CD4-positive, alpha-beta T cell treated with Interleukin-15 for 1 hour (primary cell): ENCODE results near the gene ARHGAP6.
"Not testable (repeated sequence)": the region's sequence is repeated elsewhere in the genome, so short reads cannot be mapped to it uniquely, and the experiment has no call there.

Experiments used
- DNase-seq: peaks from one replicate; pipeline ENCODE4 v3.0.0-alpha.2; 2020

ARHGAP6 gene

GRCh38 chrX:11509786-11510185 is 155.9 kb downstream of the ARHGAP6 start:
- no peak for DNase-seq

DNA sequence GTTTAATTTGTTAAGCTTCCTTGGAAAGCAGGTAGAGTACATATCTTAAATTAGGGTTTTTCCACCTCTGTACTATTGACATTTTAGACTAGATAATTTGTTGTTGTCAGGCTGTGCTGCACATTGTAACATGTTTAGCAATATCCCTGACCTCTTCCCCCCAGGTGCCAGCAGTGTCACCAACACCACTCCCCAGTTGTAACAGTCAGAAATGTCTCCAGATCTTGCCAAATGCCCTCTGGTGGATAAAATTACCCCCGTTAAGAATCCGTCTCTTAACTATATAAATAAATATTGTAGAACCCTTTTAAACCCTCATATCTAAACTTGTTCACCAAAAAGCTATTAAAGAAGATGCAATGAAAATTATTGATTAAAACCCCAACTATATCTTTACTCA is 161.5 kb downstream of the ARHGAP6 start:
- no peak for DNase-seq

DNA sequence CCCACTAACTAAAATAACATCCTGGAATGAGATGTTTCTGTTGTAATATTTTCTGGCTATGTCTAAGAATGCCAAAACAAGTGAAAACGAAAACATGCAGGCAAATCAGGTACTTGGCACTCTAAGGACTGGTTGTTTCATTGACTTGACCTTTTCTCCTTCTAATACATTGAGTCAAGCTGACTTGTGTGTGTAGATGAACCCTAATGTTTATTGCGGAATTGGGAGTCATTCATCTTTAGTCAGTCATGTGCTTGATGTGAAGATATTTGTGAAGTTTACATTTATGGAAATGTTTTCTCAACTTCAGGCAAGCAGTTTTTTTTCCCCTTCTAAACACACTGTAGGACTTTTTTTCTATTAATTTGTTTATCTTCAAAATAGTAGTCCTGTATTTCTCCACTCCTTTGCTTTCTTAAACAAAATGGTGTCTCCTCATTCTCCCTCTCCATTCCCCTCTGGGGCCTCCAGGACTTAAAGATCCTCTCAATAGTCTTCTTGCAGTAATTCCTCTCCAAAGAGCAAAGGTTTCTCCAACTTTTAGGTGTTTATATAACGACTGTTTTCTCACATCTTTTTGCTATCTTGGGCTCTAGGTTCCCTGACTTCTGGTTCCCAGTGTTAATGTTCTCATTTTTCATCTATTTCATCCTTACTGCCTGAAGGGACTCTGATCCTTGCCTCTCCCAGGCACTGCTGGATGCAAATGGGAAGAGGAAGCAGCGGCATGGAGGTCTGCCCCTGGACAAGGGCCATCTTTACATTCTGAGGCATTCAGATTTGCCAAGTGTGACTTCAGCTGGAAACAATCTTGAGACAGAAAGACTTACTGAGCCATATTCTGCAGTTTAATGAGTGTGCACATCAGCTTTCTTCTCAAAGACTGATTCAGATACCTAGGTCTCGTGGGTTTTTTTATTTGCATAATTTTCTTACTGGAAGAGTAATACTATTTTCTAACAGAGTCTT is 166.4 kb downstream of the ARHGAP6 start:
- DNase-seq = no peak

- not testable (repeated sequence) for DNase-seq
Observed at GRCh38 chrX:11491375-11491774, 174.3 kb downstream of the ARHGAP6 start.

DNA sequence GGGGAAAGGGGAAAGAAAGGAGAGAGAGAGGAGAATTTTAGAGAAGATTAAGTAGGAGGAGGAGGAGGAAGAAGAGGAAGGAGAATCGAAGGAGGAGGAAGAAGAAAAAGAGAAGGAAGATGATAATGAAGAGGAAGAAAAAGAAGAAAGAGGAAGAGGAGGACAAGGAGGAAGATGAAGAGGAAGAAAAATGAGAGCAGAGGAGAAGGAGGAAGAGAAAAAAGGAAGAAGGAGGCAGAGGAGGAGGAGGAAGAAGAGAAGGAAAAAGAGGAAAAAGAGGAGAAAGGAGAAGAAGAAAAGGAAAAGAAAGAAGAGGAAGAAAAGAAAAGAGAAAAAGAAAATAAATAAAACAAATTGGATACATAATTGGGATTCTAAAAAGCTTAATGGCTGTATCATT is 181.4 kb downstream of the ARHGAP6 start:
- no peak for DNase-seq

GRCh38 chrX:11481035-11481434 is 184.7 kb downstream of the ARHGAP6 start:
- DNase-seq = no peak

GRCh38 chrX:11480626-11481025 is 185.1 kb downstream of the ARHGAP6 start:
- DNase-seq = no peak

- DNase-seq = no peak
Observed at GRCh38 chrX:11478911-11479310, 186.8 kb downstream of the ARHGAP6 start.

DNA sequence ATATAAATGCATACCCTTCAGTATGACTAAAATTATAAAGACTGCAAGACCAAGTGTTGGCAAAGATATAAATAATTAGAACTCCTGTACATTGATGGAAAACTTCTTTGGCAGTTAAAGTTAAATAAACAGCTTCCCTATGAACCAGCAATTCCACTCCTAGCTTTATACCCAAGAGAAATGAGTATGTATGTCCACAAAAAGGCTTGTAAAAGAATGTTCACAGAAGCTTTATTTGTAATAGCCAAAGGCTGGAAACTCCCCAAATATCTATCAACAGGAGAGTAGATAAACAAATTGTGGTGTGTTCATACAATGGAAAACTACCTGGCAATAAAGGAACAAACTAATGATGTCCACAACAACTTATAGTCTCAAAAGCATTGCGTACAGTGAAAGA is 187.7 kb downstream of the ARHGAP6 start:
- DNase-seq = no peak

- DNase-seq = no peak
Observed at GRCh38 chrX:11474576-11474975, 191.1 kb downstream of the ARHGAP6 start.

DNA sequence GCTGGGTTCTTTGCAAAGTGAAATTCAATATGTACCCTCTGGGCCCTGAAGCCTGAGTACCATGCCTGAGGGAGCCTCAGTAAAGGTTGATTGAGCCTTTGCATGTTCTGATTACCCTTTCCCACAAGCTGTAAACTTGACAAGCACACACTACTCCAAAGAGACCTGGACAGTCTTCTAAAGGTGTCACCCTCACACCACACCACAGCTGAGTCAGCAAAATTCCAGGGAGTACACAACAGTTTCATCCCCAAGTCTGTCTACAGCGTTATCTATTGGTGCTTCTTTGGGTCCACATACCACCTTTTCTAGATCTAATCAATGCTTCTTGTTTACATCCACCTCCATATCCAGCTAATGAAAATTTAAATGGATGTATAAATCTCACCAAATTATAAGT is 191.7 kb downstream of the ARHGAP6 start:
- no peak for DNase-seq

GRCh38 chrX:11472879-11473278 is 192.8 kb downstream of the ARHGAP6 start:
- DNase-seq = no peak

GRCh38 chrX:11472381-11472780 is 193.3 kb downstream of the ARHGAP6 start:
- no peak for DNase-seq

GRCh38 chrX:11470250-11470974 is 195.3 kb downstream of the ARHGAP6 start:
- no peak for DNase-seq

DNA sequence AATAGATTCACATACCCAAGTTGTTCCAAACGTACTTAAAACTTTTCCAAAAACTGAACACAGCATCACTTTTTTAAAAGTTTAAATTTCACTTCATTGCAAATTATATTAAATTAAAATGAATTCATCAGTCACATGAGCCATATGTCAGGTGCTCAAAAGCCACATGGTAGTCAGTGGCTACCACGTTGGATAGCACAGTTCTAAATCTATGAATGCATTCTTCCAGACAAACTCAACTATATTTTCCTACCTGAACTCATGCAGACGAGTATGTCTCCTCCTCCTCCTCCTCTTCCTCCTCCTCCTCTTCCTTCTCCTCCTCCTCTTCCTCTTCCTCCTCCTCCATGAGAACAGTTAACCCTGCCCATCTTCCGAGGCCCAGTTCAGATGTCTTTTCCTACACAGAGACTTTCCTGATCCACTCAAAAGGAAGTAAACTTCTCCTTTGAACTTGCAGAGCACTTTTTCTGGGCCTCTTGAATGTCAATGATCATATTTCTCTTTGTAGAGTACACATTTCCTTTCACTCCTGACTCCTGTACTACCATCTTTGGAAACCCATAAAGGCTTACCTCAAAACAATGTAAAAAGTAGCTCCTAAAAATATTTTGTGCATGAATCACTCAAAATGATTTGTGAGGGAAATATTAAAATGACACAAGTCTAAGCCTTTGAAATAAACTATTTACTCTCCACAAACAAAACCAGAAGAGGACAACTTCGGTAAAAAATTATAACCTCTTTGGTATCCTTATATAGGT is 199.9 kb downstream of the ARHGAP6 start:
- DNase-seq = no peak

DNA sequence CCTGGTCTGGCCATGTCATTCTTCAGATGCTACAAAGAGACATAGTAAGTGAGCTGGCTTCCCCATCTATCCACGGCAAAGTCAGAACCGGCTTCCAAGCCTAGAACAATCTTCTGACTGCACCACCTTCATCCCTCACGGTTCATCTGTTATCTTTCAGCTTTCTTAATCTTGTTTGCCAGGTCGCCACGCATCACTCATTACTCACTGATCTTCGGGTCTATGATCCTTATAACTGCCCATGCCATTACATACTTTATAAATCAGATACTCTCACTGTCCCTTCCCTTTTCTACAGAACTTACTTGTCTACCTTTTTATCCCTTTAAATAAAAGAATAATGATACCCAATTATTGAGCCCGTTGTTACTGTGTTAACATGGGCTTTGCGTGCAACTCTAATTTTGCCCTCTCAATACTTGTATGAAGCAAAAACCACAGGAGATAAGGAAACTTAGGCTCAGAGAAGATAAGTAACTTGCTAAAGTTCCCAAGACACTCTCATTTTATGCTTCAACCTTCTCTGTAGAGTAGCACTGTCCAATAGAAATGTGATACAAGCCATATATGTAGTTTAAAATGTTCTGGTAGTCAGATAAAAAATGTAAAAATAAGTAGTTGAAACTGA is 200.8 kb downstream of the ARHGAP6 start:
- no peak for DNase-seq

- no peak for DNase-seq
Observed at GRCh38 chrX:11464380-11464779, 201.3 kb downstream of the ARHGAP6 start.

GRCh38 chrX:11462648-11463047 is 203.1 kb downstream of the ARHGAP6 start:
- DNase-seq = no peak

DNA sequence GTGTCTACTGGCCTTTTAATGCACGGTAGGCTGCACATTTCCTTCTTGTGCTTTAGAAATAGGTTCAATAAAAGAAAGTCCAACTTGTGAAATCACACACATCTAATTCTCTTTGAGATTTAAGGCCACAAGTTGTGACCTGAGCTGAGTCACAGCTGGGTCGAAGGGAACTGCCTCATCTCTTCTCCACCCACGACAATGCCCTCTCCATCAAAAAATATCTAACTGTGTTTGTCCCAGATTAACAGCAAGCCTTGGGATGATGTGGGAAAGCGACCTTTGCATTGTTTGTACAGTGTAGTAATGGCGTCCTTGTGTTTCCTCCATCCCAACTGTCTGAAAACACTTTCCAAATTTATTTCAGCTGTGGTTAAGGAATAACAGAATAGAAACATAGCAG is 203.6 kb downstream of the ARHGAP6 start:
- no peak for DNase-seq

GRCh38 chrX:11461201-11462001 is 204.3 kb downstream of the ARHGAP6 start:
- DNase-seq = no peak

GRCh38 chrX:11460347-11460746 is 205.4 kb downstream of the ARHGAP6 start:
- DNase-seq = no peak

DNA sequence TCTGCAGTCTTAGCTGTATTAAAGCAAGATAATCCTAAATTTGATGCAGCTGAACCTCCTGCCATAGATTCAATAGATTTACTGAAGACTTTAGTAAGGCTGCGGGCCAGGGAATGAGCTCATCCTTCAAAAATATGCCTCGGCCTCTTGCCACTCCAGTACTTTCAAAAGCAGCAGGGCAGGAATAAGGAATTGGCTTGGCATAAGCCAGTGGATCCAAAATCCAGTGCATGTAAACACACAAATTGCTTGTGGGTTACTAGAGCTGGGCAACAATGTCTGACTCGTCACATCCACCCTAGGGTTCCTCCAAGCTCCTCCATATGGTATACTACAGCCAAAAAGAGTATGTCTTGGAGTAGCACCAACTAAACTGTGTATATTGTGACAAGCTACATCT is 207.6 kb downstream of the ARHGAP6 start:
- no peak for DNase-seq
